ENCODE results near the gene FRMD4A.

GRCh38 chr10:13789448-13789829 lies 541.3 kb downstream of the FRMD4A start:
- TF ChIP-seq CTCF (IDR thresholded peaks at IDR 0.05; ENCODE audit: low read depth, low read length) = no peak
- no peak for TF ChIP-seq MAX (IDR thresholded peaks at IDR 0.05; ENCODE audit: low read depth, low read length)
- no peak for TF ChIP-seq POLR2A (IDR thresholded peaks at IDR 0.05; ENCODE audit: extremely low read depth, insufficient read length)
- TF ChIP-seq MYC (IDR thresholded peaks at IDR 0.05; ENCODE audit: low read depth, low read length) = no peak

Data from NB4 (cell line).